Breast epithelium (tissue), 4 donors: Measurements from ENCODE around the gene CNNM3. TPM values are rescaled to one million over a fixed set of nuclear protein-coding genes. Genes with fewer than 3 reads are reported as not detected.

Source experiments
- DNase-seq, 2 donors: peaks; one replicate each; pipeline ENCODE4 v3.0.0-alpha.2; 2019; ENCODE audit warnings: low spot score in 2 of 2
- H3K27ac ChIP-seq, 2 donors: fragments of 200-600 bp; sonication (generic) in 1 of 2; one replicate each; pipeline ENCODE4 v1.5.1; 2016 to 2019; ENCODE audit warnings: mild to moderate bottlenecking in 1 of 2
- H3K27me3 ChIP-seq, 2 donors: fragments of 200-600 bp; sonication (generic) in 1 of 2; one replicate each; pipeline versions ENCODE4 v1.5.1 to v1.6.0; 2017 to 2019; ENCODE audit warnings: control low read depth in 1 of 2, mild to moderate bottlenecking in 1 of 2
- H3K36me3 ChIP-seq: fragments of 200-600 bp; one replicate; pipeline ENCODE4 v1.5.1; 2019
- H3K4me1 ChIP-seq, 2 donors: fragments of 200-600 bp; sonication (generic); one replicate each; pipeline ENCODE4 v1.5.1; 2016 to 2019; ENCODE audit warnings: control low read depth in 1 of 2
- H3K4me3 ChIP-seq, 3 donors: fragments of 200-600 bp; sonication (generic); 1 replicate in 2 of 3; 2 replicates in 1 of 3; pipeline ENCODE4 v1.5.1; 2016 to 2019; ENCODE audit warnings: mild to moderate bottlenecking in 3 of 3, moderate library complexity in 2 of 3
- H3K9me3 ChIP-seq, 2 donors: fragments of 200-600 bp; sonication (generic) in 1 of 2; one replicate each; pipeline ENCODE4 v1.5.1; 2016 to 2019; ENCODE audit warnings: control low read depth in 1 of 2
- POLR2A ChIP-seq: fragments of 450-650 bp; IDR thresholded peaks from one replicate; pipeline ENCODE4 v1.6.1; 2016; ENCODE audit warnings: antibody characterized with exemption, mild to moderate bottlenecking, moderate library complexity
- POLR2AphosphoS5 ChIP-seq, 3 donors: sonication (generic); formaldehyde crosslinking; IDR thresholded peaks; one replicate each; pipeline ENCODE4 v1.6.1; 2017; ENCODE audit warnings: antibody characterized with exemption in 3 of 3
- intact Hi-C: fragments of 100-400 bp; cut with DNase I; formaldehyde crosslinking; loops from one replicate; pipeline ENCODE4 v1.15.1; 2023; ENCODE audit warnings: low total_unique reads
- total RNA-seq, 3 donors: library from RNA; depleted of rRNA; stranded (reverse); fragments of >200 nt; gene quantifications; one replicate each; pipeline ENCODE4 v1.1.0, GENCODE V29; 2016
- TF ChIP-seq, protein P1 (sequence below), 3 donors: fragments of 450-650 bp; IDR thresholded peaks; one replicate each; pipeline ENCODE4 v1.5.1; 2016 to 2017; ENCODE audit warnings: antibody characterized with exemption in 3 of 3, mild to moderate bottlenecking in 3 of 3, moderate library complexity in 3 of 3

The CNNM3 gene
- total RNA-seq, 3 donors from 2014 or later, result 7.5 to 13.8 (median 11.8) TPM

DNA sequence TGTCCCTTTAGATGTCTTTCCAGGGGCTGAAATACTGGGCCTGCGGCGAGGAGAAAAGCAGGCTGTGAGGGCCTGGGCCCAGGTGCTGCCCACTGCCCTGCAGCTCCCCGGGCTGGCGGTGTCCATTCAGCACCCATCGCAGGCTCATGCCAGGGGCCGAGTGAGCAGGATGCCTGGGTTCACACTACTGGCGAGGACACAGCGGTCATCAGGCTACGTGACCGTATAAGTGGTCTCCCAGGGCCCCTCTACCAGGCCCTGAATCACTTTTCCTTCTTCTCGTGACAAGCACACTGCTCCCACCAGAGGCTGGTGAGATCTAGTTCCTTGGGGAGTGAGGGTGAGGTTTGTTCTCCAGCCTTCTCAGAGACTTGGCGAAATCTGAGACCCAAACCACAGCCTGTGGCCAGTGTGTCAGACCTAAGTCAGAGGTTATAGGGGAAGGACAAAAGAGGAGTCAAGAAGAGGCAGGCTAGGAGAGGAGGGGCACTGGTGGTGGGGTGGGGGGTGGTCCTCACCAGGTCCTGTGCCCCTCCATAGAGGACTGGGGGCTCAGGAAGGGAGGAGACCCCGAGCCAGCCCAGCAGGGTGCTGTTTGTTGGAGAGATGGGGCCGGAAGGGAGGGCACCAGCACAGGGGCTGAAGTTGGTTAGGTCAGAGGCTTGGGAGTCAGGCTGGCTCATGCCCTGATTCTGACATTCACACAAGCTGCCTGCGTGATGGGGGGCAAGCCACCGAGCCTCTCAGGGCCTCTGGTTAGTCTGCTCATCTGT lies 60.4 kb downstream of the CNNM3 start:
- TF ChIP-seq POLR2AphosphoS5 (IDR thresholded peaks at IDR 0.05) (no peak), POLR2A (no peak)
- TF ChIP-seq, protein P1, sequence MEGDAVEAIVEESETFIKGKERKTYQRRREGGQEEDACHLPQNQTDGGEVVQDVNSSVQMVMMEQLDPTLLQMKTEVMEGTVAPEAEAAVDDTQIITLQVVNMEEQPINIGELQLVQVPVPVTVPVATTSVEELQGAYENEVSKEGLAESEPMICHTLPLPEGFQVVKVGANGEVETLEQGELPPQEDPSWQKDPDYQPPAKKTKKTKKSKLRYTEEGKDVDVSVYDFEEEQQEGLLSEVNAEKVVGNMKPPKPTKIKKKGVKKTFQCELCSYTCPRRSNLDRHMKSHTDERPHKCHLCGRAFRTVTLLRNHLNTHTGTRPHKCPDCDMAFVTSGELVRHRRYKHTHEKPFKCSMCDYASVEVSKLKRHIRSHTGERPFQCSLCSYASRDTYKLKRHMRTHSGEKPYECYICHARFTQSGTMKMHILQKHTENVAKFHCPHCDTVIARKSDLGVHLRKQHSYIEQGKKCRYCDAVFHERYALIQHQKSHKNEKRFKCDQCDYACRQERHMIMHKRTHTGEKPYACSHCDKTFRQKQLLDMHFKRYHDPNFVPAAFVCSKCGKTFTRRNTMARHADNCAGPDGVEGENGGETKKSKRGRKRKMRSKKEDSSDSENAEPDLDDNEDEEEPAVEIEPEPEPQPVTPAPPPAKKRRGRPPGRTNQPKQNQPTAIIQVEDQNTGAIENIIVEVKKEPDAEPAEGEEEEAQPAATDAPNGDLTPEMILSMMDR (IDR thresholded peaks at IDR 0.05), result no peak
- Histone ChIP-seq H3K4me1 (peaks cover 5 to 10% of the 10 kb centered on the region in 2 donors), H3K9me3 (no peaks in the 10 kb centered on the region), H3K4me3 (no peak overlapping the region), H3K27ac (peak overlapping the region; percentile 30 to 82), H3K27me3 (no peaks in the 10 kb centered on the region), H3K36me3 (no peaks in the 10 kb centered on the region)
- intact Hi-C loops, result no loop called here
- no peak for DNase-seq

DNA sequence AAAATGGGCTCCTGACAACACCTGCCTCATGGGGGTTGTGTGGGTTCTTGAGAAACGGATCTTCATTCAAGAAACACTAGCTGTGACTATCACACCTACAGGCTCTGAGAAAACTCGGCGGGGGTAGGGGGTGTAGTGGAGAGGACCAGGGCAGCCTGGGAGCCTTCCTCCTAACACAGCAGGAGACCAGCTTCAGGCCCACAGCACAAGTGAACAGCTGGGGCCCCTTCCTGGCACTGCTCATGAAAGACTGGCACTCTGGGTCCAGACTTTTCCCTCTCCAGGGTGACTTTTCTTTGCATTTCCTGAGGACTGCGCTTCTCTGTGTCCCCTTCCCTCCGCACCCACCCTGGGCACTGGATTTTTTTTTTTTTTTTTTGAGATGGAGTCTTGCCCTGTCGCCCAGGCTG lies 61.0 kb downstream of the CNNM3 start:
- Histone ChIP-seq H3K27me3 (no peaks in the 10 kb centered on the region), H3K4me1 (peaks cover 5 to 10% of the 10 kb centered on the region in 2 donors), H3K9me3 (no peaks in the 10 kb centered on the region), H3K27ac (no peak overlapping the region), H3K4me3 (no peak overlapping the region), H3K36me3 (no peaks in the 10 kb centered on the region)
- TF ChIP-seq POLR2AphosphoS5 (IDR thresholded peaks at IDR 0.05) (no peak), POLR2A (no peak)
- TF ChIP-seq, protein P1 (IDR thresholded peaks at IDR 0.05), result no peak
- intact Hi-C loops, result no loop called here
- no peak for DNase-seq

DNA sequence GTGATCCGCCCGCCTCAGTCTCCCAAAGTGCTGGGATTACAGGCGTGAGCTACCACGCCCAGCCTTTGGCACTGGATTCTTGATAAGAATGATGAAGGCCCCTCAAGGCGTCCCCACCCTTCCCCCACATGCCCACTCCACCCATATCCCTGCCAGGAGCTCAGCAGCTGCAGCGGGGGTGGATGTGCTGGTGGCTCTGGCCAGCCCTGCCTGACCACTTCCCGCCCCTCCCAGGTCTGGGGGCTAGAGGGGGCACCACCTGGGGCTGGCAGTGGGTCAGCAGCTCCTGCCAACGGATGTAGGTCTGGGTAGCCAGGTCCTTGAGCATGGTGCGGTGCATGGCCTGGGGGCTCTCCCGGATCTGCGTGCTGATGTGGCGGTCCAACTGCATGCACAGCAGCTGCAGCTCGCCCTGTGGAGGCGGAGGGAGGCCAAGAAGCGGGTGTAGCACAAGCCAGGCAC lies 61.6 kb downstream of the CNNM3 start:
- no peak overlapping the region for H3K27ac ChIP-seq
- no peaks in the 10 kb centered on the region for H3K36me3 ChIP-seq
- no peak overlapping the region for H3K4me3 ChIP-seq
- TF ChIP-seq POLR2A (no peak), POLR2AphosphoS5 (IDR thresholded peaks at IDR 0.05) (no peak)
- TF ChIP-seq, protein P1 (IDR thresholded peaks at IDR 0.05), result no peak
- H3K9me3 ChIP-seq, result no peaks in the 10 kb centered on the region
- DNase-seq, result no peak
- H3K4me1 ChIP-seq, result peaks cover 5 to 10% of the 10 kb centered on the region in 2 donors
- H3K27me3 ChIP-seq, result no peaks in the 10 kb centered on the region
- intact Hi-C loops, result no loop called here

DNA sequence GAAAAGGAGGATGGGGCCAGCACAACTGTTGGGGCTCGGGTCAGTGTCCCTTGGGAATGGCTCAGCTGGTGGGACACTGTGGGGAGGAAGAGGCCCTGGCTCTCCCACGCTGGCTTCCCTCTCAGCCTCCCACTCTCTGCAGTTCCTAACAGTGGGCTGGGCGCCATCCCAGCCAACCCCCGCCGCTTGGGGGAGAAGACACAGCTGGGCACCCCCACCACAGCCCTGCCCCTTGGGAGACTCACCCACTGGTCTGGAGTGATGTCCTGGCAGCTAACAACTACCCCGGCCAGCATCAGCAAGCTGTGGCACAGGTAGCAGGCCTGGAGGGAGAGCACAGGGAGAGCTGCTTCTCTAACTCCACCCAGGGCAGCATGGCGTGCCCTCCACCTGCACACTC lies 62.1 kb downstream of the CNNM3 start:
- H3K27ac ChIP-seq, result no peak overlapping the region
- intact Hi-C loops, result no loop called here
- no peaks in the 10 kb centered on the region for H3K9me3 ChIP-seq
- no peak for TF ChIP-seq POLR2AphosphoS5 (IDR thresholded peaks at IDR 0.05)
- TF ChIP-seq POLR2A, result no peak
- TF ChIP-seq, protein P1 (IDR thresholded peaks at IDR 0.05), result no peak
- H3K4me1 ChIP-seq, result peaks cover 5 to 10% of the 10 kb centered on the region in 2 donors
- H3K4me3 ChIP-seq, result no peak overlapping the region
- DNase-seq, result no peak
- no peaks in the 10 kb centered on the region for H3K27me3 ChIP-seq
- no peaks in the 10 kb centered on the region for H3K36me3 ChIP-seq

DNA sequence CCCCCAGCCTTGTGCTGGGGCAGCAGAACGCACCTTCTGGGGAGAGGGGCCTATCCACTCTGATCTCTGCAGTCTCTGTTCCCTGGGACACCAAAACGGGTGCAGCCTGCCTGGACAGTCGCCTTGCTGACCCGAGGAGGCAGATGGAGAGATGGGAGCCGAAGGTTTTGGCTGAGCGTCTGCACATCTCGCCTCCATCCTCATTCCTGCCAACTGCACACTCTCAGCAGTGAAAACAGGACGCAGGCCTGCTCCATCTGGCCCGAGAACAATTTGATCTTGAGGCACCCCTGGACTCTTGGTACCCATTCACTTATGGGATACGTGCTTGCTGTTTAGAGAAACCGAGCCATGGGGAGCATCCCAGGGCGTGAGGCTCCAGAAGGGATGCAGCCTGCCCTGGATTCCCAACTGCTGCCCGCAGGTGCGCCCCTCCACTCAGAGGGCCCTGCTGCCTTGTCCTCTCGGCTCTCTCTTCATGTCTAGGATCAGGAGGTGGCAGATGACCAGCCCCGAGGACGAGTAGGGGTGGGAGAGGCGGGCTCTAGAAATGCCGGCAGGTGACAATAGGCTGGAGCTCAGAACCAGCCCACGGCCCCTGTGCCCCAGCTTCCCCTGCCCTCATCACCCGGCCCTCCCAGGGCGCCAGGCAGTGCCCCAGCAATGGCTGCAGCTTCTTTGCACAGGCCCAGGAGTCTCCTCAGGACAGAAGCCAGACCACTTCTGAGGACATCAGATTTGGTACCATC lies 62.9 kb downstream of the CNNM3 start:
- Histone ChIP-seq H3K27ac (no peak overlapping the region), H3K27me3 (no peaks in the 10 kb centered on the region), H3K9me3 (no peaks in the 10 kb centered on the region), H3K4me3 (no peak overlapping the region), H3K4me1 (peaks cover 2 to 10% of the 10 kb centered on the region in 2 donors), H3K36me3 (no peaks in the 10 kb centered on the region)
- DNase-seq, result no peak
- TF ChIP-seq, protein P1 (IDR thresholded peaks at IDR 0.05), result no peak
- no peak for TF ChIP-seq POLR2A
- TF ChIP-seq POLR2AphosphoS5 (IDR thresholded peaks at IDR 0.05), result no peak
- intact Hi-C loops, result no loop called here
